Measurements from ENCODE around the gene GPBAR1.
"Not testable (repeated sequence)": the region's sequence is repeated elsewhere in the genome, so short reads cannot be mapped to it uniquely, and the experiment has no call there.

GPBAR1 gene

DNA sequence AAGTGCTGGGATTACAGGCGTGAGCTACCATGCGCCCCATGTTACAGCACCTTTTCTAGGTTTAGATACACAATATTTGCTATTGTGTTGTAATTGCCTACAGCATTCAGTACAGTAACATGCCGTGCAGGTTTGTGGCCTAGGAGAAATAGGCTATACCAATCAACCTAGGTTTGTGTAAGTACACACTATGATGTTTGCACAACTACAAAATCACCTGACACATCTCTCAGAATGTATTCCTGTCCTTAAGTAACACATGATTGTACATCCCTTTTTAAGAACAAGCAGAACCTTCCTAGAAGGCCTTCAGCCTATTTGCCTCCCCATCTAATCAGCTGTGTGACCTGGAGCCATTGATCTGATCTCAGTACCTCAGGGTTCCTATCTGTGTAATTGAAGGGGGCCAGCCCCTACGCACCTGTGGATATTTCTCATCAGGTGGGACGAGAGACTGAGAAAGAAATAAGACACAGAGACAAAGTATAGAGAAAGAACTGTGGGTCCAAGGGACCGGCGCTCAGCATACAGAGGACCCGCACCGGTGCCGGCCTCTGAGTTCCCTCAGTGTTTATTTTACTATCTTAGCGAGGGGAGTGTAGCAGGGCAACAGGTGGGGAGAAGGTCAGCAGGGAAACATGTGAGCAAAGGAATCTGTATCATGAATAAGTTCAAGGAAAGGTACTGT lies 50.2 kb downstream of the GPBAR1 start:
- DNase-seq (ENCODE audit: low read depth) = no peak

DNA sequence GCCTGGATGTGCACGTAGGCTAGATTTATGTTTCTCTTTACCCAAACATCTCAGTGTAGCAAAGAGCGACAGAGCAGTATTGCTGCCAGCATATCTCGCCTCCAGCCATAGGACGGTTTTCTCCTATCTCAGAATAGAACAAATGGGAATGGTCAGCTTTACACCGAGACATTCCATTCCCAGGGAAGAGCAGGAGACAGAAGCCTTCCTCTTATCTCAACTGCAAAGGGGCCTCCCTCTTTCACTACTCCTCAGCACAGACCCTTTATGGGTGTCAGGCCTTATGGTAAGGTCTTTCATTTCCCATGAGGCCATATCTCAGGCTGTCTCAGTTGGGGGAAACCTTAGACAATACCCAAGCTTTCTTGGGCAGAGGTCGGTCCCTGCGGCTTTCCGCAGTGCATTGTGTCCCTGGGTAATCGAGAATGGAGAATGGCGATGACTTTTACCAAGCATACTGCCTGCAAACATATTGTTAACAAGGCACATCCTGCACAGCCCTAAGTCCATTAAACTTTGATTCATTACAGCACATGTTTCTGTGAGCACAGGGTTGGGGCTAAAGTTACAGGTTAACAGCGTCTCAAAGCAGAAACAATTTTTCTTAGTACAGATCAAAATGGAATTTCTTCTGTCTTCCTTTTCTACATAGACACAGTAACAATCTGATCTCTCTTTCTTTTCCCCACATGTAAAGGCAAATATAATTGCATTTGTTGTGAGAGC lies 50.9 kb downstream of the GPBAR1 start:
- DNase-seq (ENCODE audit: low read depth) = not testable (repeated sequence)

DNA sequence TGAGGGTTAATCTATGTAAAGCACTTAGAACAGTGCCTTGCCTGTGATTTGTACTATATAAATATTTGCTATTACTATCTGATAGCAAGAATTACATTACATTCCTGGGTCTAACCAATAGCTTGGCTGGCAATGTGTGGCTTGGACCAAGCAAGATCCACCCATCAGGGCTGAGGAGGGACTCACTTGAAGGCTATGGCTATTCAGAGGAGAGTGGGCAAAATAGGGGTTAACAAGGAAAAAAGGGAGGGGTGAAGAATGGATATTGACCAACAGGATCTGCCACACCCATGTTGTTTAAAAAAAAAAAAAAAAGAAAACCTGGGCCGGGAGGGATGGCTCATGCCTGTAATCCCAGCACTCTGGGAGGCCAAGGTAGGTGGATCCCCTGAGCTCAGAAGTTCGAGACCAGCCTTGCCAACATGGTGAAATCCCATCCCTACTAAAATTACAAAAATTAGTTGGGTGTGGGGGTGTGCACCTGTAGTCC lies 51.5 kb downstream of the GPBAR1 start:
- no peak for DNase-seq (ENCODE audit: low read depth)

DNA sequence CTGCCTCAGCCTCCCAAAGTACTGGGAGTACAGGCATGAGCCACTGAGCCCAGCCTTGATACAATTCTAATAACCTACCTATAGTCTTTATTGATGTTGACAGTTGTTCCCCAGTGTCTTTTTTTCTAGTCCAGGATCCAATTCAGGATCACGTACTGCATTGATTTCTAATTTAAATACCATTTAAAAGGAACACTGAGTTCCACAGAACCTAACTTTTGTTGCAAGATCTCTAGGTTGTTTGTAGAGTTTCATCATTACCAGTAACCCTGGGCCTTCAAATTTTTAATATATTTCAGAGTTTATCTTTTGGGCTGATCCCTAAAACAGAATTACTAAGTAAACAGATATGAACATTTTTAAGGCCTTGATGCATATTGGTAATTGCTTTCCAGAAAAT lies 52.5 kb downstream of the GPBAR1 start:
- DNase-seq (ENCODE audit: low read depth) = no peak
